Stimulated activated naive CD8-positive, alpha-beta T cell treated with anti-CD3 and anti-CD28 coated beads, Interleukin-15, amount 100 ng/mL, for 72 hours (primary cell): ENCODE results near the gene CCDC124.
A peak's percentile ranks its signal among the peaks of the same experiment; 100 is the strongest.

Experiments used
- ATAC-seq: fragments of 150-1000 bp; cut with Tn5 transposase; 2 replicates; pipeline ENCODE4 v1.10.0; 2021; ENCODE audit warnings: mild to moderate bottlenecking, moderate library complexity
- DNase-seq, 2 donors: peaks; one replicate each; pipeline ENCODE4 v3.0.0; 2021 to 2022
- H3K27ac Mint-ChIP-seq, 2 donors: one replicate each; pipeline ENCODE4 v1.8.0; 2022; ENCODE audit warnings: mild to moderate bottlenecking in 2 of 2, mixed read lengths in 2 of 2, moderate library complexity in 2 of 2
- H3K27me3 Mint-ChIP-seq: one replicate; pipeline ENCODE4 v1.8.0; 2022; ENCODE audit warnings: mixed read lengths
- H3K4me1 Mint-ChIP-seq: one replicate; pipeline ENCODE4 v1.8.0; 2022; ENCODE audit warnings: mild to moderate bottlenecking, mixed read lengths
- H3K4me3 Mint-ChIP-seq, 2 donors: one replicate each; pipeline ENCODE4 v1.8.0; 2022; ENCODE audit warnings: mild to moderate bottlenecking in 2 of 2, mixed read lengths in 2 of 2, moderate library complexity in 1 of 2
- H3K9me3 Mint-ChIP-seq, 2 donors: one replicate each; pipeline ENCODE4 v1.8.0; 2022; ENCODE audit warnings: mixed read lengths in 2 of 2

Gene CCDC124

DNA sequence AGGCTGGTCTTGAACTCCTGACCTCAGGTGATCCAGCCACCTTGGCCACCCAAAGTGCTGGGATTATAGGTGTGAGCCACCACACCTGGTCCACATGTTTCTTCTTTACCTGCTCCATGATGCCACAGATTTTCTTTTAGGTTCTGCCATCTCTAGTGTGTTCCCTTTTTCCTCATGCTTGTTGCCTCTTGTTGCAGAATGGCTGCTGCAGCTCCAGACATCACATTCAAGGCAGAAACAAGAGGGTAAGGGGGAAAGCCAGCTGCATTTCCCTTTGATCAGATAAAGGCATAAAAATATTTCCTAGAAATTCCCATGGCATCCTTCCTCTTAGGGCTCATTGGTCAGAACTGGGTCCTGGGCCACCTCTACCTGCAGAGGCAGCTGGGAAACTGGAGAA, 12.3 kb upstream of the CCDC124 start:
- H3K27ac Mint-ChIP-seq, result no peak overlapping the region
- no peaks in the 10 kb centered on the region for H3K4me1 Mint-ChIP-seq
- no peak overlapping the region for H3K4me3 Mint-ChIP-seq
- H3K9me3 Mint-ChIP-seq, result no peaks in the 10 kb centered on the region
- DNase-seq (no peak), ATAC-seq (no peak)
- H3K27me3 Mint-ChIP-seq, result peaks cover 9% of the 10 kb centered on the region

DNA sequence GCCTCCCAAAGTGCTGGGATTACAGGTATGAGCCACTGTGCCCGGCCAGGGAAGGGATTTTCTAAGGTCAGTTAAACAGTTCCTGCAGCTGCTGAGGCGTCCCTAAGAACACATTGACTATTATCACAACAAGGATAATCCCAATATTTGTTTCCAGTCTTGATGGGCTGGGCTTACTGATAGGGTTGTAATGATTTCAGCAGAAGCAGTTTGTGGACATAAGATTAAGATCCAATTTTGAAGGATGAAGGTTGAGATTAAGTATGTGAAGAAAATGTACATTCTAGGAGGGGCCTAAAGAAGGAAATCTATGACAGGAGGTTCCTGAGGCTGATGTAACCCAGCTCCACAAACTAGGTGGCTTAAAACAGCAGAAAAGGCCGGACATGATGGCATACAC, 10.7 kb upstream of the CCDC124 start:
- ATAC-seq (no peak), DNase-seq (no peak)
- Mint-ChIP-seq H3K27ac (no peak overlapping the region), H3K4me1 (no peaks in the 10 kb centered on the region), H3K27me3 (no peaks in the 10 kb centered on the region), H3K9me3 (no peaks in the 10 kb centered on the region), H3K4me3 (no peak overlapping the region)

DNA sequence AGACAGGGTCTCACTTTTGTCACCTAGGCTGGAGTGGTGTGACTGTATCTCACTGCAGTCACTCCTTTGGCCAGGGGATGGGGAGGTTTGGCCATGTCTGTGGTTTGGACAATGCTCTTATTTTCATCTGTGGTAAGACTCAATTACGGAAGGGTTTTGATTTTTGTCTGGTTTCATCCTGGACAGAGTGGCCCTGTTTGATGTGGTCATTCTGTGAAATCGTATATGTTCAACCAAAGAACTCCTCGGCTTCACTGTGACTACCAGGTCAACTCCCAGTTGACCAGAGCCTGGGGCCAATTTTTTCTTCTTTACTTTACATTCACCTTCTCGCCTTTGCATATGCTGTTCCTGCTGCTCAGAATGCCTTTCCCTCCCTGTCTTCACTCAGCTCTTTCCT, 6.8 kb upstream of the CCDC124 start:
- no peak overlapping the region for H3K27ac Mint-ChIP-seq

DNA sequence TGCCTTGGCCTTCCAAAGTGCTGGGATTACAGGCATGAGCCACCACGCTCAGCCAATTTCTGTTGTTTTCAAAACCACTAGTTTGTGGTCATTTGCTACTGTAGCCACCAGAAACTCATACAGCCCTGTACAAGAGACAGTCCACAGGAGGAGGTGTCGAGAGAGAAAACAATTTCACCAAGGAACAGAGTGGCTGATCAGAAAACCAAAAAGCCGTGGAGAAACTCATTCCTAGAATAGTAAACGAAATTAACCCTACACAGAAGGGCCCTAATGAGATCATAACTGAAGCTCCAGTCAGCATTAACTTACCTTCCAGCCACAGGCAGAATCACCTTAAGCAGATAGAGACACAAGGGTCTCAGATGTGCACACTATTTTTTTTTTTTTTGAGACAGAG, 3.8 kb upstream of the CCDC124 start:
- ATAC-seq (no peak), DNase-seq (no peak)
- peaks cover 23% of the 10 kb centered on the region for H3K4me1 Mint-ChIP-seq
- H3K9me3 Mint-ChIP-seq, result no peaks in the 10 kb centered on the region
- no peaks in the 10 kb centered on the region for H3K27me3 Mint-ChIP-seq
- no peak overlapping the region for H3K27ac Mint-ChIP-seq
- no peak overlapping the region for H3K4me3 Mint-ChIP-seq

More for the DNA sequence above, 6.8 kb upstream of the CCDC124 start:
- ATAC-seq, result no peak
- H3K4me1 Mint-ChIP-seq, result no peaks in the 10 kb centered on the region
- no peak overlapping the region for H3K4me3 Mint-ChIP-seq
- no peaks in the 10 kb centered on the region for H3K9me3 Mint-ChIP-seq
- no peak for DNase-seq
- no peaks in the 10 kb centered on the region for H3K27me3 Mint-ChIP-seq

DNA sequence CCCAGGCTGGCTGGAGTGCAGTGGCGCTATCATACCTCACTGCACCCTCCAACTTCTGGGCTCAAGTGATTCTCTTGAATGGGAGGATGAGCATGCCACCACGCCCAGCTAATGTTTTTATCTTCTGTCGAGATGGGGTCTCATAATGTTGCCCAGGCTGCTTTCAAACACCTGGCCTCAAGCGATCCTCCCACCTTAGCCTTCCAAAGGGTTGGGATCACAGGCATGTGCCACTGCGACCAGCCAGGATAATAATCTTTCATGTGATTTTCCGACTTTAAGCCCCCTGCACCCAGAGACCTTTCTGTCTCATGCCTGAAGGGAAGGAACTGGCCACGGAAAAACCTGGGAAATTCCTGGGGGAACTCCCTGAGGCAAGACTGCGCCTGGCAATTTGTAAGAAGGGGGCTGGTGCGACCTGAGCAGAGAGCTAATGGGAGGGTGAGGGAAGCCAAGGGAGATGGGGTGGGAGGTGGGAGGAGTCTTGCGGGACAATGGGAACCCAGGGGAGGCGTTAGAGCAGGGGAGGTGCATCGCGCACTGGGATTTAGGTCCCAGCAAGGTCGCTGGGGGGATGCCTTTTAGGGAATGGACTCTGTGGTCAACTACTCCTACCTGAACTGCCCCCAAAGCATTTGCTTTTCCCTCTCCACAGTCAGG, 1.2 kb upstream of the CCDC124 start:
- H3K4me3 Mint-ChIP-seq, result peak overlapping the region; percentile 95 to 99
- H3K27me3 Mint-ChIP-seq, result no peaks in the 10 kb centered on the region
- peaks cover 26% of the 10 kb centered on the region for H3K4me1 Mint-ChIP-seq
- H3K9me3 Mint-ChIP-seq, result no peaks in the 10 kb centered on the region
- no peak for DNase-seq
- H3K27ac Mint-ChIP-seq, result no peak overlapping the region
- ATAC-seq, result no peak

DNA sequence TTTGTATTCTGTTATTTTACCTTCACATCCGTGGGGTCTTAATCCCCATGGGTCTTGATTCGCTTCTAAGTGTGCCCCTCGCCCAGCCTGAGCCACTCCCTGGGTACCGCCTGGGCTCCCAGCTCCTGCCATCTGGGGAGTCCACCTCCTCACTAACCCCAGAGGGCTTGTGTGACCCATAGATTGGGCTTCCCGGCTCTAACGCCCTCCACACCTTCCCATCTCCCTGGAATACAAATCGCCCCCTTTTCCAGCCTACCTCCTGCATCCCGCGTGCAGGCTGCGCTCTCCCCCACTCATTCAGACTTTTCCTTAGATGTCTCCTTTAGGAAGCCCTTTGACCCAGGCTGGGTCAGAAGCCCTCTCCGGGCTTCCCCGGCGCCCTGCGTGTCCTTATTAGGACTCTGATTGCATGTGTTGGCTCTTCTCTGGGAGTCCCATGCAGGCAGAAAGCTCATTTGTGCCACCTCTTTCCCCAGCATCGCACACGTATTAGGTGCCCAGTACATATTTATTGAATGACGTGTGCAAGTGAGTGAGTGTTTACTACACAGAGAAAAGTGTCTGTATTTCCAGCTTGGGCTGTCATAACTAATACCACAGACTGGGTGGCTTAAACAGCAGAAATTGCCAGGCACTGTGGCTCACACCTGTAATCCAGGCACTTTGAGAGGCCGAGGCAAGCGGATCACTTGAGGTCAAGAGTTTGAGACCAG, 757 bp downstream of the CCDC124 start:
- no peaks in the 10 kb centered on the region for H3K9me3 Mint-ChIP-seq
- H3K4me3 Mint-ChIP-seq, result peak overlapping the region; percentile 95 to 99
- no peaks in the 10 kb centered on the region for H3K27me3 Mint-ChIP-seq
- no peak for ATAC-seq
- H3K27ac Mint-ChIP-seq, result peak overlapping the region; percentile 97 to 98
- DNase-seq, result no peak
- H3K4me1 Mint-ChIP-seq, result peaks cover 30% of the 10 kb centered on the region

DNA sequence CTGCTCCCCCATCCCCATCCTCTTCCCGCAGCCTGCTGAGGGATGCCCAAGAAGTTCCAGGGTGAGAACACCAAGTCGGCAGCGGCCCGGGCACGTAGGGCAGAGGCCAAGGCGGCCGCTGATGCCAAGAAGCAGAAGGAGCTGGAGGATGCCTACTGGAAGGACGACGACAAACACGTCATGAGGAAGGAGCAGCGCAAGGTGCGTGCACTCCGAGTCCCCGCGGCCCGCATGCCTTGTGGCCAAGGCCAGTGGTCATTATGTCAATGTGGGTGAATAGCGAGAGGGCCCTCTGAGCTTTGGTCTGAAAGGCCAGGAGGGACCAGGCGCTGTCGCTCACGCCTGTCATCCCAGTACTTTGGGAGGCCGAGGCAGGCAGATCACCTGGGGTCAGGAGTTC, 3.6 kb downstream of the CCDC124 start:
- Mint-ChIP-seq H3K4me1 (peaks cover 29% of the 10 kb centered on the region), H3K27me3 (no peaks in the 10 kb centered on the region), H3K4me3 (no peak overlapping the region), H3K27ac (no peak overlapping the region), H3K9me3 (no peaks in the 10 kb centered on the region)
- DNase-seq (no peak), ATAC-seq (no peak)

DNA sequence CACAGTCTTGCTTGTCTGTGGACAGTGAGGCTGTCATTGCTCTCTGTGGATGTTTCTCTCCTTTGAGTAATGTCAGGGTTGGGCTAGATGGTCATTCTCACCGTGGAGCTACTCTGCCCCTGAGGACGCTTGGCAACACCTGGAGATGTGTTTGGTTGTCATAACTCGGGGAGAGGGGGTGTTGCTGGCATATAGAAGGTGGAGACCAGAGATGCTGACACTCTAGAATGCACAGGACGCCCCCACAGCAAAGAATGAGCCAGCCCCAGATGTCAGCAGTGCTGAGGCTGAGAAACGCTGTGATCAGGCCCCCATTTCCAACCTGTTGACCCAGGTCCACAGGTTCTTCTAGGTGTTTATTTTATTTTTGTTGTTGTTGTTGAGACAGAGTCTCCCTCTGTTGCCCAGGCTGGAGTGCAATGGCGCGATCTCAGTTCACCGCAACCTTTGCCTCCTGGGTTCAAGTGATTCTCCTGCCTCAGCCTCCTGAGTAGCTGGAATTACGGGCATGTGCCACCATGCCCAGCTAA, 4.6 kb downstream of the CCDC124 start:
- Mint-ChIP-seq H3K27me3 (no peaks in the 10 kb centered on the region), H3K27ac (no peak overlapping the region), H3K4me3 (no peak overlapping the region), H3K9me3 (no peaks in the 10 kb centered on the region), H3K4me1 (peaks cover 19% of the 10 kb centered on the region)
- no peak for ATAC-seq
- no peak for DNase-seq

DNA sequence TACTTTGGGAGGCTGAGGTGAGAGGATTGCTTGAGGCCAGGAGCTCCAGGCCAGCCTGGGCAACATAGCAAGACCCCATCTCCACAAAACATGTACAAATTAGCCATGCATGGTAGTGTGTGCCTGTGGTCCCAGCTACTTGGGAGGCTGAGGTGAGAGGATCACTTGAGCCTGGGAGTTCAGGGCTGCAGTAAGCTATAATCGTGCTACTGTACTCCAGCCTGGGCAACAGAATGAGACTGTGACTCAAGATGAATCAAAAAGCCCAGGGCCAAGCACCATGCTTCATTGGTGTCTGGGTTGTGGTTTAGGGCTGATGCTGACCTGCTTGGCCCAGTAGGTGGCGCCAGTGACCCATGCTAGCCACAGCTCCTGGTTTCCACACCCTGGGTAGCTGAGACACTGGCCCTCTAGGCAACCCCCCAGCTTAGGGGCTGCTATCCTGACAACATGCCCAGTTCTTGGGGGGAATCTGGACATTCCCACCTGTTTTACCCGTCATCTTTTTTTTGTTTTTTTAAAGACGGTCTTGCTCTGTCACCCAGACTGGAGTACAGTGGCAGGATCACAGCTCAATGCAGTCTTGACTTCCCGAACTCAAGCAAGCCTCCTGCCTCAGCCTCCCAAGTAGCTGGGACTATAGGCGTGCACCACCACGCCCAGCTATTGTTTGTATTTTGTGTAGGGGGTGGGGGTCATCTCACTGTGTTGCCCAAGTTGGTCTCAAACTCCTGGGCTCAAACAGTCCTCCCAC, 5.5 kb downstream of the CCDC124 start:
- DNase-seq (peak; percentile 83 to 84), ATAC-seq (peak; percentile 94)
- no peaks in the 10 kb centered on the region for H3K9me3 Mint-ChIP-seq
- H3K4me1 Mint-ChIP-seq, result peaks cover 15% of the 10 kb centered on the region
- H3K27me3 Mint-ChIP-seq, result no peaks in the 10 kb centered on the region
- no peak overlapping the region for H3K27ac Mint-ChIP-seq
- no peak overlapping the region for H3K4me3 Mint-ChIP-seq

DNA sequence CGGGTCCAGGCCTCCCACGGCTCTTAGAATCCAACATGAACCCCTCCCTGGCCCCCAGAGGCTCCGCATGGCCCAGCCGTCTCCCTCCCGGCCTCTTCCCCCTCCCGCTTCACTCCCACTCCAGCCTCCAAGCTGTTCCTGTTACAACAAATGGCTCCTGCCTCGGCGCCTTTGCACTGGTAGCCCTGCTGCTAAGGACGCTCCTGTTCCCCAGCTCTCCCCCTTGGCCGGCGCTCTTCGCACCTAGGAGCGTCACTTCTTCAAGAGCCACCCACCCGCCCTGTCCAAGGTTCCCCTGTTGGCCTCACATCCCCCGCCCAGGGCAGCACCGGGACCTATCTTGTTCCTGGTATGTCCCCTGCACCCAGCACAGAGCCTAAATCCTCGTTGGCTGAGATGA, 9.4 kb downstream of the CCDC124 start:
- ATAC-seq, result no peak
- no peak overlapping the region for H3K27ac Mint-ChIP-seq

DNA sequence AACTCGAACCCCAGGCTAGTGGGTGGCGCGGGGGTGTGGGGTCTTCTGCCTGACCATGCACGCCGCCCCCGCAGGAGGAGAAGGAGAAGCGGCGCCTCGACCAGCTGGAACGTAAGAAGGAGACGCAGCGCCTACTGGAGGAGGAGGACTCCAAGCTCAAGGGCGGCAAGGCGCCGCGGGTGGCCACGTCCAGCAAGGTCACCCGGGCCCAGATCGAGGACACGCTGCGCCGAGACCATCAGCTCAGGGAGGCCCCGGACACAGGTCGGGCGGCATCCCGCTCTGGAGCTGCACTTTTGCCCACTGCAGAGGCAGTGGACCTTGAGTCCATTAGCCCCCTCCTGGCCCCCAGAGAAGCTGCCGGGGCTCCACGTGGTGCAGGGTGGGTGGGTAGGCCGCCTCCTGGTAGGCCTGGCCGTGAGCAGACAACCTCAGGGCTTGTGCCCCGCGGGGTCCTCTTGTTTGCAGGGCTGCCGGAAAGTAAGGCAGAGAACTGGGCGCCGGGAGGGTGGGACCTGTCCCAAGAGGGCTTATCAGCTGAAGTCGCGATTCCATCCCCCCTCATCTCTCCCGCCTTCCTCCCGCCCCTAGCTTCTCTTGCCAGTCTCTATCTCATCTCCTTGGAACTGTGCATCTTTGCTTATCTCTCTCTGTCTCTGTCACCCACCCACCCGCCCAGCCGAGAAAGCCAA, 9.9 kb downstream of the CCDC124 start:
- no peak for DNase-seq
- Mint-ChIP-seq H3K27ac (no peak overlapping the region), H3K4me3 (no peak overlapping the region), H3K9me3 (no peaks in the 10 kb centered on the region), H3K4me1 (peaks cover 24% of the 10 kb centered on the region), H3K27me3 (no peaks in the 10 kb centered on the region)
- no peak for ATAC-seq

More for the DNA sequence above, 9.4 kb downstream of the CCDC124 start:
- DNase-seq, result no peak
- Mint-ChIP-seq H3K27me3 (no peaks in the 10 kb centered on the region), H3K9me3 (no peaks in the 10 kb centered on the region), H3K4me3 (no peak overlapping the region), H3K4me1 (peaks cover 21% of the 10 kb centered on the region)

DNA sequence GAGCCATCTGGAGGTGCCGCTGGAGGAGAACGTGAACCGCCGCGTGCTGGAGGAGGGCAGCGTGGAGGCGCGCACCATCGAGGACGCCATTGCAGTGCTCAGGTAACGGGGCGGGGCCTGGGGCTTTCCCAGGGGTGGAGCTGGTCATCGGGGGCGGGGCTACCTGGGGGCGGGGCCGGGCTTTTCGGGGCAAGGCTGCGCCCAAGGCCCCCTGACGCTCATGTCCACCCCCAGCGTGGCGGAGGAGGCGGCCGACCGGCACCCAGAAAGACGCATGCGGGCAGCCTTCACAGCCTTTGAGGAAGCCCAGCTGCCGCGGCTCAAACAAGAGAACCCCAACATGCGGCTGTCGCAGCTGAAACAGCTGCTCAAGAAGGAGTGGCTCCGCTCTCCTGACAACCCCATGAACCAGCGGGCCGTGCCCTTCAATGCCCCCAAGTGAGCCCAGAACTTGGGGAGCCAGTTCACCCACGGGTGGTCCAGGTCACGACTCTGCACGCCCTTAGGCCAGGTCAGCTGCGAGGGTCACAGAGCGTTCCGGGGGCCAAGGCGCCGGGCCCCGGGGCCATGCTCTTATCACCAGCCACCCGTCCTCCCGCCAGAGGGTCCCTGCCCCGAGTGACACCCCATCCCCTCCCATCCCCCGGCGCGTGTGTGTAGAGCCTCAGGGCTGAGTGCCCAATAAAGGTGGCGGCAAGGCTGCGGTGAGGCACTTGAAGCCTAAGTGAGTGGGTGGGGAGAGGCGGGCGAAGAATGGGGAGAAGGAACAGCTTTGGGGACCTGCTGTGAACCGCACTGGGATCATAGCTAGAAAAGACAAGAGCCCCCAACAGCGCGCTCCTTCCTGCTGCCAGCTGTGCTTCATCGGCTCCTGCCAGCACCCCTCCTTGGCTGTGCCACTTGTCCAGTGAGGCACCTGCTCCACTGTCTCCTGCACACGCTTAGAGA, 10.7 kb downstream of the CCDC124 start:
- H3K27ac Mint-ChIP-seq, result no peak overlapping the region
- peaks cover 25% of the 10 kb centered on the region for H3K4me1 Mint-ChIP-seq
- ATAC-seq (no peak), DNase-seq (no peak)
- no peak overlapping the region for H3K4me3 Mint-ChIP-seq
- H3K27me3 Mint-ChIP-seq, result no peaks in the 10 kb centered on the region
- H3K9me3 Mint-ChIP-seq, result no peaks in the 10 kb centered on the region

DNA sequence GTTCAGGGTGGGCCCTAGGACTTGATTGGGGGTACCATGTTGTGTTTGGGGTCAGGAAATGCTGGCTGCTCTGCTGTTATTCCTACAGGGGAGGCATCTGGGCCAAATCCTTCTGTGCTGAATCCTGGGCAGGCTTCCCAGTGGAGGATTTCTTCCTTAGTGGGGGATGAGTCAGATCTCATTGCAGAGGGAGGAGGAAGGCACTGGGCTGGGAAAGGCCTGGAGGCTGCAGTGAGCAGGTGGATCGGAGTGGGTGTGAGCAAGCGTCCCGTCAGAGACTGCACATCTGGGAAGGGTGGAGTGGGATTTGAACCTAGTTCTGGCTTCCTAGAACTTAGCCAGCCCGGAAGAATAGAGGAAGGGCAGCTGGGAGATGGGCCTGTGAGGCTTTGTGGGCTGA, 11.5 kb downstream of the CCDC124 start:
- ATAC-seq (no peak), DNase-seq (no peak)
- H3K9me3 Mint-ChIP-seq, result no peaks in the 10 kb centered on the region
- no peak overlapping the region for H3K4me3 Mint-ChIP-seq
- H3K27ac Mint-ChIP-seq, result no peak overlapping the region
- peaks cover 32% of the 10 kb centered on the region for H3K4me1 Mint-ChIP-seq
- H3K27me3 Mint-ChIP-seq, result peaks cover 6% of the 10 kb centered on the region

DNA sequence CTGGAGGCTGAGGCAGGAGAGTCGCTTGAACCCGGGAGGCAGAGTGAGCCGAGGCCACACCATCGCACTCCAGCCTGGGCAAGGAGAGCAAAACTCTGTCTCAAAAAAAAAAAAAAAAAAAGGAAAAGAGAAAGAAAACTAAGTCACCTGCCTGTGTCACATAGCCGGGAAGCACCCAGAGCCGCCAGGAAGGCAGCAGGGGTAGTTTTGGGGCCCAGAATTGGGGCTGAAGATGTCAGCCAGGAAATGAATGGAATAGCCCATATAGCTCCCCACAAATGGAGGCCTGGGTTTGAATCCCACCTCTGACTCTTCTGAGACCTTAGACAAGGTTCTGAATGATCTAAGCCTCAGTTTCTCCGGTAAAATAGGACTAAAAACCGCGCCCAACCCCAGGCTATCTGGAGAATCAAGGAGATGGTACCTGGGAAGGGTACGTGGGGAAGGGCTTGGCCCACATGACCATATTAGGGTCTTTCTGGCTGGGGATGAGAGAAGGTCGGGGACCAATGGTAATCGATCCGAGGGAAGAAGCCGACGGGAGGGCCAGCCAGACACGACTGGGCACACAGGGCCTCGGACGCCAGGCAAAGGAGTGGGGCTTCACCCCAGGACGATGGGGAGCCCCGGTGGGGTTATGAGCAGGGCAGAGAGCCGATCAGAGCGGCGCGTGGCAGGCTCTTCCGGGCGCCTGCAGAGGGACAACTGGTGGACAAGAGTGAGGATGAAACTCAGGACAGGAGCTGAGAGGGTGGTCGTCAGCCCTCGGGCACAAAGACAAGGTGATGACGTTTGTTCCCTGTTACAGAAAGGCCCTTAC, 14.4 kb downstream of the CCDC124 start:
- no peaks in the 10 kb centered on the region for H3K9me3 Mint-ChIP-seq
- H3K27me3 Mint-ChIP-seq, result peaks cover 34% of the 10 kb centered on the region
- DNase-seq, result peak in 1 of 2 donors; percentile 43
- peaks cover 59% of the 10 kb centered on the region for H3K4me1 Mint-ChIP-seq
- peak; percentile 65 for ATAC-seq
- peak overlapping the region; percentile 50 to 91 for H3K27ac Mint-ChIP-seq
- H3K4me3 Mint-ChIP-seq, result peak overlapping the region; percentile 79 to 86
